Effector CD4-positive, alpha-beta T cell (primary cell): ENCODE results near the gene ZNF385C.

Experiments used
- DNase-seq: peaks from one replicate; pipeline ENCODE4 v3.0.0-alpha.2; 2020

Gene ZNF385C

DNA sequence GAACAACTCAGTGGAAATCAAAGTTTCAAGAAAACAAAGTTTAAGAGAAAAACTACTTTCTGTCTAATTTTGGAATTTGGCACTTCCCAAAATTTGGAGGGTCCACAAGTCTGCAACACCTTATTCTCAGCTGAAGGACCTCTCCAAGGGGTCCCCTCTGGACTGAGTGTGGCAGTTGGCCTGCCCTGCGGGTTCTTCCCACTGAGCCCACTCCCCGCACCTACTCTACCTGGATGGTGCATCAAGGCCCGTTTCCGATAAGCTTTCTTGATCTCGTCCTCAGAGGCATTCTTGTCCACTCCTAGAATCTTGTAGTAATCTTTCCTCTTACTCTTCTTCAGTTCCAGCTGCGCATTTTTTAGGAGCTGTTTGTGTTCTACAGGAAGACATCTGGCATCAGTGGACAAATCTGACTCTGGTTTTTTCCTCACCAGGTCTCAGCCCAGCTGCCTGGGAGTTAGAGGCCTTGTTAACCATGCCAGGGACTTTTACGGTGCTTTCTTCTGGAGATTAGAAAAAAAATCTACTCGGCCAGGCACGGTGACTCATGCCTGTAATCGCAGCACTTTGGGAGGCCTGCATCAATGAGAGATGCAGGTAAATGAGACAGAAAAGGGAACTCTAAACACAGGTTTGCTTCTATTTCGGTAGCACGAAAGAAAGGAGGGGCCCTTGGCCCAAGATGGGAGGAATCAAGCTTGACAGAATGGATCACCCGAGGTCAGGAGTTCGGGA is 116.1 kb downstream of the ZNF385C start:
- no peak for DNase-seq

DNA sequence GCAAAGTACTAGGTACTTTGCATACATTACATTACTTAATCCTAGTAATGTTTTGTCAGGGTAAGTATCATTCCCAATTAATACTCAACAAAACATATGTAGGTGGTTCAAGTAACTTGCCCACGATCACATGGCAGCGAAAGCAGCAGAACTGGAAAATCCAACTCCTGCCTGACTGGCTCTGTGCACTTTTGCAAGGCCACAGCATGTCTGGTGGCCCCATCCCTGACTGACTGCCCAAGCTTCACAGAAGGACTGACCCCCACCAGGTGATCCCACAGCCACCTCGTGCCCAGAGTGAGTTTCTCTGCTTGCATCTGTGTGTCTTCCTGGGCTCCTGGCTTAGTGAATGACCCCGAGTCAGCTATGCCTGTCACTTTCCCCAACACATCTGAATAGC is 120.3 kb downstream of the ZNF385C start:
- DNase-seq: no peak

DNA sequence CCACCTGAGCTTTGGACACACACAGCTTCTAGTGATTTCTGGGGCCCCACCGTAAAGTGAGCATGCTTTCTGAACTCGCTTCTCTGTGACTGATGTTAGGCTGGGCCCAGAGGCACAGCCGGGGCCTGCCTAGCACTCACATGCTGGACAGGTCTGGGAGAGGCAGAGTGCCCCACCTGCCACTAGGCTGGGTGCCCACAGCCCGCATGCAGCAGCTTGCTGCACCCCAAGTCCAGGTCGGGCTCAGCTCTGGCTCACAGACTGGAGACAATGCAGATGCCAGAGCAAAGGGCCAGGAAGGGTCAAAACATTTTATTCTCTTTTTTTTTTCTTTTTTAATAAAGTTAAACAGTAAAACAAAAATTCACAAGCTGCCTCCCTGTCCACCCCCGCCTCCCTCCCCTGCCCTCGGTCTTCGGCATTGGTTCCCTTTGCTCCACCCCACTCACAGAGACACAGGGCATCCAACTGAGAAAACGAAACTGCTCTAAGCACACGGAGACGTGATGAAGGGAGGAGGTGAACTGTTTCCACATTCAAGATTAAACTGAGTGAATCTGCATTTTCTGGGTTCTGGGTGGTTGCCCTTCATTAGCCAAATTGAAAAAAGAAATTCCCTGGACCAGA is 122.0 kb downstream of the ZNF385C start:
- DNase-seq: no peak
